Measurements from ENCODE around the gene RNF150.
"Not testable (repeated sequence)": the region's sequence is repeated elsewhere in the genome, so short reads cannot be mapped to it uniquely, and the experiment has no call there.

Gene RNF150

DNA sequence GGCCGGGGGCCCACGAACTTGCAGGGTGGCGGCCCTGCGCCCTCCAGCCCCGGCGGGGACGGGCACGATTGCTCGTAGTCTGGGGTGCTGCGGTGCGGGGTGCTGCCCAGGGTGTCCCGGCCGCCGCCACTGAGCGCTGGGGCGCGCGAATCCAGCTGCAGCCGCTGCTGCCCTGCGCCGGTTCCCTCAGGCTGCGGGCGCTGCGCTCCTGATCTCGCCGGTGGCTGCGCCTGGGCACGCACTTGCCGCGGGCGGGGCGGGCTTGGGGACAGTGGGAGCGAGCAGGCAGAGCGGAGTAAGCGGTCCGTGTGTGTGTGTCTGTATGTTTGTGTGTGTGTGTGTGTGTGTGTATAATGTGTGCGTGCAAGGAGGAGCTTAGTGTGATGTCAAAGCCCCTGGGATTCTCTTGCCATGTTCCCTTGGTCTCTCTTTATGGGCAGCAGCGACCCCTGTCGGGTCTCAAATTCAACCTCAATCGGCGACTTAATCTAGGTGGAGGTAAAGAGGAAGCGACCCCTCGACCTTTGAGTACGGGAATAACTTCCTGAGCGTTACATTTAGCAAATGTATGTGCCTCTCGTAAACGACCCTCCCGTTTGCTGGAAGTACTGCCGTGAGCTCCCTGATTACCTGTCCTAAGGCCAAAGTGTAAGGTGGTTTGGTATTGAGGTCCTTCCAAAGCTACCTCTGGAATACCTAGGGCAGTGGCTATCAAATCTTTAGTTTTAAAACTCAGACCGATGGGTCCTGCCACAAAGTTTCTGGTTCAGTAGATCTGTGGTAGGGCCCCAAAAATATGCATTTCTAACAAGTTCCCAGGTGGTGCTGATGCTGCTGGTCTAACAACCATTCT, at the start of gene RNF150:
RNF150 (minus strand) TSS at position 324 of the 853 bp plus-strand sequence.
- FAIRE-seq = no peak

DNA sequence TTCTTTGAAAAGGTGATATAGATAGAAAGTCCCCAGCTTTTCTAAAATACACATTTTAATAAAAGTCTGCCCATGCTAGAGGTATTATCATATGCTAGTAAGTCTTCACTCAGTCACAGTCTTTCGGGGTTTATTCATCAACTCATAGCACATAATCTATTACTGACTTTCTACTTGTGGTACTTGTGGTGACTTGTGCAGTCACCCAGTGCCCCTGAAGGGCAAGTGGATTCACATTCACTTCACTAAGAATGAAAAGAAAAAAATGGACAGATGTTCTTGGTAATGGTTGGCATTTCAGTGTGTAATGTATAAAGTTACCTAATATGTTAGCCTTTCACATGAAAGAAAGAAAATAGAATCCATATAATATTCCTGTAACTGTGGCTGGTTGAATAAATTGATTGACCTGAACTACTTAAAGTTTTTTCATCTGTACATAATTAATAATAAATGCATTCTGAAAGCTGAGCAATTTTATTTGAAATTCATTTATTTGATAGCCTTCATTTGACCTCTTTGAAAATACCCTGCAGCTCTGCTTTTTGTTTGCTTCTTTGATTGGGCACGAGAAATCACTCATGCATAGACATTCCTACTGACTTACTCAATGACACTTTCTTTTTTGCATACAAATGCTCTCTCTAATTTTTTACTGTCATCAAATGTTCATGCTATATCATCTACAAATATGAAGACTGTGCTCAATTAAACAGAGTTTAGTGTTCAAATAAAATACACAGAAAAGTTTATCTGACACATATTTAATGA, 47.9 kb upstream of the RNF150 start:
- FAIRE-seq = no peak

DNA sequence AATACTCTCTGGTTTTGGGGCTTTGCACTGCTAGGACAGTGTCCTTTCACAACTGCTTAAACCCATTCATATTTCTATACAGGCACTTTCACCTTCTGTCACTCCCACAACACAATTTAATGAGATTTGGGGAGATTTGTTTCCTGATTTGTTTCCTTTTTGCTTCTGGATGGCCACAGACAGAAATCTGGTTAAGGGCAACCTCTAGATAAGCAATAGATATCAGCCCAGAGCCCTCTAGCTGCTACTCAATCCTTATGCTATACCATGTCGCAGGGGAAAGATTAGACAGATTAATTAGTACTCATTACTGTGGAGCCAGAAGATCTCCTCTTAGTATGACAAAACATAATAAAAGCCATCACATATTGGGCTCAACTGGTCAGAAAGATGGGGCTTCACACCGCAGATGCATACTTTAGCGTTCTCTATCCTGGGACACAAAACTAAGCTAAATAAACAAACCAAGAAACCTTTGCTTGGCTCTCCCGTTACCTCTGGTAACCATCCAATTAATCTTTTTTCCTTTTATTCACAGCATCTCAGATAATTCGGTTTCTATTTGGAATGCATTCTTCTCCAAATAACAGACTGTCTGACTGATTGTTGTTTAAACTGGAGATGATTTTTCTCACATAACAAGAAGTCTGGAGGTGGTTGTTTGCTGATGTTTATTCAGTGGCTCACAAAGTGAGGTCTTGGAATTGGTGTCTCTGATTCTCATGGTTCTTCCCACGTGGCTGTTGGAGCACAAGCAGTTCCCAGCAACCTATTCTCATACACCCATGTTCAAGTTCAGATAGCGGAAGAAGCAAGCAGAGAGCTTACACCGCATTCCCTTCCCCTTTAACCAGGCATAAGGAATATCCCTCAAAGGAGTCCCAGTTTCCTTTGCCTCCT, 46.5 kb upstream of the RNF150 start:
- FAIRE-seq = no peak

DNA sequence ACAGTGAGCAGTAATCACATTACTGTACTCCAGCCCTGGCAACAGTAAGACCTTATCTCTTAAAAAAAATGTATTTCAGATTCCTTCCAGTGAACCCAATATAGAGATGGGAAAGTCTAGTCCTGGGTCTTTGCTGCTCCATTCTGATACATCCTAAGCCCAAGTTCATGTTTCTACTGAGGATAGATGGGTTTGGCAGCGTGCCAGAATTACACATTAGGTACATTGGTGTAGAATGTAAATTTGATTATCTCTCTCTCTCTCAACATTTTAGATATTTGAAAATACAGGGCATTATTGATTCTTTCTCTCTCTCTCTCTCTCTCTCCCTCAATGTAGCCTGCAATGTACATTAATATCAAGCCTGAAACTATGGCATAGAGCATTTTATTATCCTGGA, 43.9 kb upstream of the RNF150 start:
- no peak for FAIRE-seq

DNA sequence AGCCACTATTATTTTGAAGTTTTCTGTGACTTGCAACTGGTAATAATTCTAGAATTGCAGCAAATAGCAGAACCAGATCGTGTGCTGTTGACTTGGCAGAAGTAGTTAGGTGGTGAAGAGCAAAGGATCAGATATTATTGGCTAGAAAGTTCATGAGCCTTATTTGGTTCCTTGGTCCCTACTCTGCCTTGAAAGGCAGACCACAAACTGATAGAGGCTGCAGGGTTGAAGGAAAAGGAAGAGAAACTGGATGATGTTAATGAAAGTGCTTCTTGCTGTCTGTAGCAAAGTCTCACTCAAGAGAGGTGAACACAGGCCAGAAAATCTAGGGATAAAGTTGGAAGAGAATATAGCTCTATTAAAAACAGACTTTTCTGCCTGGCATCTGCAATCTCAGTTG, 41.2 kb upstream of the RNF150 start:
- FAIRE-seq = no peak

DNA sequence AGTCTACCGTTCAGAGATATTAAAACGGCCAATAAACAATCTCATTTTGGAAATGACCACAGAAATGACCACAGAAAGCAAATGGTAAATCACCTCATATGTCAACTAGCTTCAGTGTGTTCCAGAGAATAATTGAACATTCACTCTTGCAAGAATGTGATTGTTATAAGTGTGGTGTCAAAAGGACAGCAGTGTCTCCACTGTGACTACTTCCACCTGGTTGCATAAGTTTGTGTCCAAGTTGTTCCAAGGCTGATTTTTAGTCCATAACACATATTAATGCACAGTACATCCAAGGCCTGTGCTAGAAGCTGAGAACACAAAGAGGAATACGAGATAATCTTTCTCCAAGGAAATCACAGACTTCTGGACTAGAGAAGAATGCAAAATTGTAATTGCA, 37.4 kb upstream of the RNF150 start:
- FAIRE-seq = no peak

DNA sequence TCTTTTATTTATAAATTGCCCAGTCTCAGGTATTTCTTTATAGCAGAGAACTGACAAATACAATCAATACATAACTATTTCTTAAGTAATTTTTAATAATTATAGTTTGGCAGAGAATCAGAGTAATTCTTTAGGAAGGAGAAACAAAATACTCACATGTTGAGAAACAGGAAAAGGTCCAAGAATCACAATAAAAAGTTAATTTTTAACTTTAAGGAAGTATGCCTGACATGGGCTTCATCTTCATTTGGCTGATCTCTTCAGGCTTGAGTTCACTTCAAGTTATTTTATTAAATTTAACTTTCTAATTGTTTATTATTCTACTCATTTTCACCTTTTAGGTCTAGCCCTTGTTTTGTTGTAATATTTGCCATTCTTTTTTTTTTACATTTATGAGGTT, 36.1 kb upstream of the RNF150 start:
- FAIRE-seq = no peak

DNA sequence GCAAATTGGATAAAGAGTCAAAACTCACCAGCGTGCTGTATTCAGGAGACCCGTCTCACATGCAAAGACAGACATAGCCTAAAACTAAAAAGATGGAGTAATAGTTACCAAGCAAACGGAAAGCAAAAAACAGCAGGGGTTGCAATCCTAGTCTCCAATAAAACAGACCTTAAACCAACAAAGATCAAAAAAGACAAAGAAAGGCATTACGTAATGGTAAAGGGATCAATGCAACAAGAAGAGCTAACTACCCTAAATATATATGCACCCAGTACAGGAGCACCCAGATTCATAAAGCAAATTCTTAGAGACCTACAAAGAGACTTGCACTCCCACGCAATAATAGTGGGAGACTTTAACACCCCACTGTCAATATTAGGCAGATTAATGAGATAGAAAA, 31.7 kb upstream of the RNF150 start:
- FAIRE-seq = not testable (repeated sequence)

DNA sequence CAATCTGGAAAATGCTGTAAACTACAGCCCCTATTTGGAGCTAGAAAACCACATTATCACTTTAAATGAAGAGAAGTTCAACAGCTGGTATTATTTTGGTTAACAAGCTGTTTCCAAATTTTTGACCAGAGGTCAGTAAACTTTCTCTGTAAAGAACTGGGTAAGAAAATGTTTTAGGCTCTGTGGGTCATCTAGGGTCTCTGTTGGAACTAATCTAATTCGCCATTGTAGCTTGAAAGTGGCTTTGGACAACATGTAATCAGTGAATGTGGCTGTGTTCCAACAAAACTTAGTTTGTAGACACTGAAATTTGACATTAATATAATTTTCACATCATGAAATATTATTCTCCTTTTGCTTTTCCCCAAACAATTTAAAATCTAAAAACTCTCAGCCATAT, 25.8 kb upstream of the RNF150 start:
- no peak for FAIRE-seq

DNA sequence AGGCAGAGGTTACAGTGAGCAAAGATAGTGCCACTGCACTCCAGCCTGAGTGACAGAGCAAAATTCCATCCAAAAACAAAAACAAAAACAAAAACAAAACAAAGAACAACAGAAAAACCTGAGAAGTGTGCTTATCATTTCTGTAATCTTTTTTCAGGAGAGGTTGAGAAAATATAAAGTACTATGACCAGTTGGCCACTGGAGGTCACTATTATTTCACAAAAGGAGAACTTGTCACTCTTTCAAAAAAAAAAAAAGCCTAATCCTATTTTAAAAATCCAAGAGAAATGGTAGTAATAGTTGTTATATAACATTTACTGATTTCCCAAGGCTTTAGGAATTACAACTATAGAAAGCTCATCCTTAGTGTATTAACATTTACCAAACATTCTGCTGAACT, 24.9 kb upstream of the RNF150 start:
- FAIRE-seq = peak; percentile 86

DNA sequence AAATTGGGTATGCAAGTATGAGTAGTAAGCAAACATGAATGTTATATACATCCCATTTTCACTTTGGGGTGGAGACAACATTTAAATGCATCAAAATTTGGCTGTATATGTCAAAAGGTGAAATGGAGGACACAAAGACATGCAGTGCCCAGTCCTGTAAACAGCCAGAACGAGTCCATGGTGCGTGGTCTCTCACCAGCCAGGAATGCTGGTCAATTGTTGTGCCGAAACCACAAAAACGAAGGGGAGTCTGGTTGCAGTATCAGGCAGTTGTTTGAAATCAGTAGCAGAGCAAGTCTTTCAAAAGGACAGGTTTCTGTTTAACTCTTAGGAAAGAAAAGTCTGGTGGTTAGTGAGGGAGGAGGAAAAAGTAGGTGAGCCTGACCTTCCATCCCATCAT, 22.3 kb upstream of the RNF150 start:
- FAIRE-seq = no peak

DNA sequence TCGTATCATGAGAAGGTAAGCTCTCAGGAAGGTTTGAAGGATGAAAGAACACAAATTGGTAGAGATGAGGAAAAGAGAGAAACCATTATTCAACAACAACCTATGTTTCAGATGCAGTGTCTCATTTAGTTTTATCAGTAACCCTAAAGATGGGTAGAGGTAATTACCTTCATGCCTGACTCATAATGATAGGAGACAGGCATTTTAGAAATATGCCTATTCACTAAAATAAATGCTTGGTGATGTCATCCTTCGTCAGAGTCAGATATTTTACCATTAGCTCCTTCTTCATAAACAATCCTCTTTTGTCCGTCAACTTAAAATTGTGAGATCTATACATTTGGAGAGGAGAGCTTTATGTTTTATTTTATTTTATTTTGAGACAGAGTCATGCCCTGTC, 21.5 kb upstream of the RNF150 start:
- no peak for FAIRE-seq

DNA sequence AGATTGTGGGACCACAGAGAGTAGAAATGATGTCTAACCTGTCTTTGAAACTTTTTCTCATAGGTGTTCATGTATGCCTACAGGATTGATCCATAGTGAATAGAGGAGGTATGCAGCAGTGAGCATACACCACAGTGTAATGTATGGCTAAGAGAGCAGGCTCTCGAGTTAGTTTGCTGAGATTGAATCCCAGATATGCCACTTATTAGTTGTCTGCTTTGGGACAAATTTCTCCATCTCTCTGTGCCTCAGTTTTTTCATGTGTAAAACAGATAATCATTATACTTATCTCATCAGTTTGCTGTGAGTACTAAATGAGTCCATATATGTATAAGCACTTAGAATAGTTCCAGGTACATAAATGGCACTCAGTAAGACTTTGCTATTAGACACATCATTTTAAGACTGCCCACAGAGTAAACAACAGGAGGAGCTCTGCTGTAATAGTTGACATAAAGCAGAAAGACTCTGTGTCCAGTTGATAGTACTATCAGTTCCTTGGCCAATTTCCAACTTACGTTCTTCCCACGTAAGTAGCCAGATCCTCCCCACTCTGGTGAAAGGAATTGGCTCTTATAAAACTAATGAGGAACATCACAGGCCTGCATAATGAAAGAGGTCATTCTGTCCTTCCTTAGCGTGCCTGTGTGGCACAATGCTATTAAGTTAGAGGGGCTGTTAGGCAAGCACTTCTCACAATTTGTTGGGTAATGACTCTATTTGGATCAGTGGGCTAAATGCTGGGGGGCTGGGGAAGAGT, 20.7 kb upstream of the RNF150 start:
- no peak for FAIRE-seq

DNA sequence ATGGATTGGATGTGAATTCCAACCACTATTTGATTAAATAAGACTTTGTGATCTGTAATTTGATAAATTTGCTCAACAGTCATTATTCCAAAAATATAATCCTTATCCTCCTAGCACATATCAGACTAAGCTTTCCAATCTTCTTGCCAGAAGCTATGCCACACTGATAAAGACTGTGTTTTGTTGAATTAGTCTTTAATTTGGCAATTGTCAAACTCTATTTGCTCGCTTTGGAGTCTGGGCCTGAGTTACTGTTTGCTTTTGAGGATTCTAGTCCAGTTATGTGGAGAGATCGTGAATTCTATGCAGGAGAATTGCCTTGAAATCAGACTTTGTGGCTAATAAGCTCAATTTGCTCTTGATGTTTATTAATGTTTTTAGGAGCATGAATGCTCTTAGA, 10.9 kb upstream of the RNF150 start:
- no peak for FAIRE-seq

DNA sequence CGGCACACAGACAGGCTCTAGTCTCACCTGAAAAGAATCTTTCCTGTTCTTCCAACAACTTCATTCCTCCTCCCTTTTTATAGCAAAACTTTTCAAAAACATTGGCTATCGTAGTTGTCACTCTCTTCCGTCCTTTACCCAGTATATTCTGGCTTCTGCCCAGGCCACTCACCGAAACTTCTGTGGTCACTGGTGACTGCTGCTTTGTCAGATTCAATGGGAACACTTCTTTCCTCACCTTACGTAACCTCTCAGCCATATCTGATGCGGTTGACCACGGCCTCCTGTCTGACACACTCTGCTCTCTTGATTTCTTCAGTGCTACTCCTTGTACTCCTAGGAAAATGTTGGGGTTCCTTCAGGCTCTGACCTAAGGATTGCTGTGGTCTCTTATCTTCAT, 9.2 kb upstream of the RNF150 start:
- FAIRE-seq = no peak

DNA sequence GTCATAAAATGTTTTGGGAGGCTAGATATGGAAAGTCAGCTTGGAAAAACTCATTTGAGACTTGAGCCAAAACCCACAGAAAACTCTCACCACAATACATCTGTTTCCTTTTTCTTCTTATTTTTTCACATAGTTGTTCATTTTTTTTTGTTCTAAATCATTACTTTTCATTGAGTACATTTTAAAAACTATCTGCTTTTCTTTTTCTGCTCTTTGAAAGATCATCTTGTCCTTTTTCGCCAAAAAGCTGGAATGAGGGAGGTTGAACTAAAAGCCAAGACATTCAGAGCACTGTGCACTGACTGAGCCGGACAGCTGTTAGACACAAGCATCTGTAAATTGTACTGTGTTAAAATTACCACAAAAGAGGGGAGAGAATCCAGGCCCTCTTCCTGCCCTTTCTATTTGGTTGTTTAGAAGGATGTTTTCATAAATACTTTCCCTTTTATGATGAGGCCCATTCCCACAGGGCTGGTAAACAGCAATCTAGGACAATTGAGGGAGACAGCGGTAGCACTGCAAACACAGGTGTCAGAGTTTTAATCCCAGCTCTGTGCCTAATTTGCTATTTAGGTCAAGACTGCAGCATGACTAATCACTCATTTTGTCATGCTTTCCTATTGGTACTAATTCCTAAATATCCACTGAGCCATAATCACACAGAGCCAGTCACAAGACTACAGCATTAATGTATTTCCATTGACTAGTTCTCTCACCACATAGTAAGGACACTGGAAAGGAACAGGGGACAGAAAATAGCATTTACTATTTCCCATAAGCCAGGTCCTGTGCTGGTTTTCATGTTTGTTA, 7.3 kb upstream of the RNF150 start:
- no peak for FAIRE-seq

DNA sequence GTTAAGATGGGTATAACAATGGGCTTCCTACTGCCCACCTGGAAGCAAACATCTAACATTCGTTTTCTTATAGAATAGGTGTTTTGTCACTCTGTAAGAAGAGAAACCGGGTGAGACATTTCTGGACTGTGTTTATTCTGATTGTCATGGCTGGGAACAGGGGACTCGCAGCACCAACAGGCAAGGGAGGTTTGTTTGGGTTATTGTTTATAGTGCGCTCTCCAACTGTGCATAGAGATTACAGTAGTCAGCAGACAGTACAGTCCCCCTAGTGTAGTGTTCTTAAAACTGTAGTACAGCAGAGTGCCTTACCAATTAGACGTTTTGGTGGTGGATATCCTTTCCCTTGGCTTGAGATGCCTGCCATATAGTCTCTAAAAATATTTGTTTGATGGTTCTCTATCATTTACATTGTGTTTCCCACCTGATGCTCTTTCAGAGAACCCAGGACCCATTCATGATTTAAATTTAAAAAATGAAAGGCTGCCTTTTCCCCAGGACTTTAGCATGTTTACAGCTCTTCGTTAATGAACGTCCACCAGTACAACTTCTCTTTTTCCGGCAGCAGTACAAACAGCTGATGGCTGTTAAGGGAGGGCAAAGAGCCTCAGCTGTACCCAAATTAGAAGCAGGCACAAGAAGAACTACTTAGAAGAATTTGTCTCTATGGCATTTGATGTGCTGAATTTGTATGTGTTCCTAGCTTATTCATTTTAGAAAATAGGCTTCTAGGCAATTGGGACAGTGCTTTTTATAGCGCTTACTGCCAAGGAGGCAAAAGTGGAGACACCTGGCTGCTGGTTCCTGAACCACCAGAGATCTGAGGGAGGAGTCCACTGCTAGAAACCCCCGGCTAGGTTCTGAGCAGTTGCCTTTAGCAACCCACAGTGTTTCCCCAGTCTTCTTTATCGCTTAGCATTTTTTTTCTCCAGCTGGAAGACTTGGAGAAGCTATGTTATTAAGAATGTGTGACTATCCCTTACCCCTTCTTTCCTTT, 1.0 kb upstream of the RNF150 start:
- no peak for FAIRE-seq

DNA sequence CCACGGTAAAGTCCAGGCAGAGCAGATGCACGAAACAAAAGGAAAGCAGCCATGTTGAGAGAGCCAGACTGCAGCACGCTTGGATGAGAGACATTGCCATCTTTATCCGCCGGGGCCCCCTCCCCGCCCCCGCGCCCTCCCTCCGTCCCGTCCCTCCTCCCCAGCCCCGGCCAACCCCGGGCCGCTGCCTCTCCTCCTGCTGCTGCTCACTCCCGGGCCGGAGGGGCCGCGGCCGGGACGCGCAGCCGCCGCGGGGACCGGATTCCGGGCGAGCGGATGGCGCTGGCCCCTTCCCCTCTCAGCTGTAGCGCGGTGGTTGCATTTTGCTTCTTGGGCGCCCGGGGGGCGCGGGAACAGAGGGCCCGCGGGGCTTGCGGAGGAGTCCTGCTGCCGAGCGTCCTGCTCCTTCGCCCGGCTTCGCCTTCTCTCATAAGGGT, 542 bp downstream of the RNF150 start:
- FAIRE-seq = no peak

DNA sequence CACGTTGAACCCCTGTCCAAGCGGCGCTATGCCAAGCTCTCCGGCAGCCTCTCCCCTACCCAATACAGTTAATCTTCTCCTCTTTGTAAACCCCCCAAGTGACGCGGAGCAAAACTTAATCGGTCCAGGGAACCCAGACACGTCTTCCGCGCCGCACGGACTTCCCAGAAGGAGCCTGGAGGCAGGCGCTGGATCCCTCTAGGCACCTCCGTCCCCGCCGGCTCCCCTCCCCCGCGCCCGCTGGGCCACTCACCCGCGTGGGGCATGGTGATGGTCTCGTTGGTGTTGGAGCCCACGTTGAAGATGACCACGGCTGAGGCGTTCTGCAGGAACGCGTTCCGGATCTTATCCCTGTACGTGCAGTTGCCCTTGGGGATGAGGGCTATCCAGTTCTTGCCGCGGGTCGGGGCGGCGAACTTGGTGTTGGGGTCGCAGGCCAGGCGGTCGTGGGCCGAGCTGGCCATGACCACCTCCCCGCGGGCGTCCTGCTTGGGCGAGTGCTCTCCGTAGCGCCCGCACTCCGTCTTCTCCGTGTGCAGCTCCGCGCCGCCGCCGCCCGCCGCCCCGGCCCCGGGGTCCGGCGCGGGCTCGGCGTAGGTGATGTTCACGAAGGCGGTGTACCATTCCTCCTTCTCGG, 1.1 kb downstream of the RNF150 start:
- FAIRE-seq = no peak

DNA sequence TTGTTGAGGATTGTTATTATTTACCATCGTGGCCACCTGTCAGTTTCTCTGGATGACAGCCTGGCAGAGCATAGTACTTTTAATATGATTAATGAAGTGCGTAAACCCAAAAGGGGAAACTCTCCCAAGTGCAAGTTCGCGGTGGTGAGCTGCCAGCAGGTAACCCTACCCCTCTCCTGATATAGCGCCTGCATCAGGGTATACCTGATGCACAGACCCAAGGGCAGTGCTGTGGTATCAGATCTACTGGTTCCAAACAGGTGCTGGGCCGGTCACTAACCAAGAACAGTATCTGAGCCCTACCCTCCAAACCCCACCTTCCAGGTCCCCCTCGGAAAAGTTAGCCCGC, 1.6 kb downstream of the RNF150 start:
- FAIRE-seq = no peak
